A549 (cell line): ENCODE data around the gene FRY.

Experiments
- CTCF ChIP-seq: fragments of >200 bp; sonication (Bioruptor Twin); formaldehyde crosslinking; IDR thresholded peaks from 3 replicates; pipeline ENCODE4 v1.5.1; 2016
- EP300 ChIP-seq, 2 experiments: fragments of >200 bp; sonication (Bioruptor Twin); formaldehyde crosslinking; IDR thresholded peaks; 2 replicates in 1 of 2; 3 replicates in 1 of 2; pipeline ENCODE4 v1.6.1; 2016 to 2017
- HDAC2 ChIP-seq: fragments of 200-600 bp; sonication (generic); IDR thresholded peaks from 2 replicates; pipeline ENCODE4 v1.6.1; 2016
- HOXB5 ChIP-seq: fragments of 250-450 bp; sonication (Bioruptor Pico); IDR thresholded peaks from 2 replicates; pipeline ENCODE4 v1.5.0; 2020; ENCODE audit warnings: mild to moderate bottlenecking, moderate library complexity
- MAX ChIP-seq: IDR thresholded peaks from 2 replicates; pipeline ENCODE4 v1.6.1; 2012
- RNF2 ChIP-seq: fragments of 200-600 bp; sonication (generic); IDR thresholded peaks from 2 replicates; pipeline ENCODE4 v1.6.1; 2016; ENCODE audit warnings: low read depth, mild to moderate bottlenecking, antibody characterized with exemption, moderate library complexity, borderline replicate concordance
- USF2 ChIP-seq: fragments of 450-650 bp; IDR thresholded peaks from 2 replicates; pipeline ENCODE4 v1.6.1; 2014; ENCODE audit warnings: antibody characterized with exemption

- no peak for TF ChIP-seq CTCF
- no peak for TF ChIP-seq USF2
- TF ChIP-seq EP300 (IDR thresholded peaks at IDR 0.05), result no peak
- no peak for TF ChIP-seq HOXB5 (CRISPR knock-in tag)
- no peak for TF ChIP-seq HDAC2
- no peak for TF ChIP-seq RNF2
- no peak for TF ChIP-seq MAX
These were observed 180.8 kb downstream of the FRY start for GRCh38 chr13:32212421-32212820.
